K562 (cell line): ENCODE data around the gene RAD1.

ENCODE experiments used
- ATF6 ChIP-seq: sonication (generic); formaldehyde crosslinking; IDR thresholded peaks from 2 replicates; pipeline ENCODE4 v1.4.0; 2020; ENCODE audit warnings: mild to moderate bottlenecking, missing genetic modification reagents
- CTCF ChIP-seq, 3 experiments: IDR thresholded peaks in 2 of 3; conservative IDR thresholded peaks in 1 of 3; 2 replicates each; pipeline ENCODE4 v1.5.1; 2011 to 2012; ENCODE audit warnings: low read length in 3 of 3, mild to moderate bottlenecking in 3 of 3, control low read depth in 2 of 3, improper control_type of control experiment in 1 of 3, inconsistent platforms in 1 of 3, low read depth in 1 of 3, mixed read lengths in 1 of 3, moderate library complexity in 1 of 3; ENCODE audit not compliant: insufficient read depth in 2 of 3
- ELF4 ChIP-seq: fragments of 450-650 bp; formaldehyde crosslinking; IDR thresholded peaks from 2 replicates; pipeline ENCODE4 v1.4.0; 2022; ENCODE audit warnings: missing genetic modification characterization
- PRMT5 ChIP-seq: sonication (generic); formaldehyde crosslinking; IDR thresholded peaks from 2 replicates; pipeline ENCODE4 v1.5.0; 2020; ENCODE audit warnings: missing genetic modification reagents
- REST ChIP-seq, 2 experiments: fragments of 450-650 bp; formaldehyde crosslinking in 1 of 2; IDR thresholded peaks; 2 replicates each; pipeline versions ENCODE4 v1.4.0 to v1.6.1; 2014 to 2020; ENCODE audit warnings: mild to moderate bottlenecking in 2 of 2, borderline replicate concordance in 1 of 2, low read depth in 1 of 2
- ZNF263 ChIP-seq: sonication (generic); formaldehyde crosslinking; IDR thresholded peaks from 2 replicates; pipeline ENCODE4 v1.8.0; 2022; ENCODE audit warnings: mild to moderate bottlenecking, missing genetic modification reagents, borderline replicate concordance

GRCh38 chr5:34891981-34892380 is 23.3 kb downstream of the RAD1 start:
- TF ChIP-seq ZNF263 (no peak), PRMT5 (CRISPR knock-in tag) (no peak), ELF4 (CRISPR knock-in tag) (no peak), REST (IDR thresholded peaks at IDR 0.05; ENCODE audit: borderline replicate concordance) (no peak), REST (CRISPR knock-in tag; IDR thresholded peaks at IDR 0.05; ENCODE audit: low read depth) (no peak), CTCF (IDR thresholded peaks at IDR 0.05 in 2 of 3, conservative IDR thresholded peaks at IDR 0.05 in 1 of 3; ENCODE audit: insufficient read depth in 2 of 3, low read depth in 1 of 3, low read length in 3 of 3) (no peak), ATF6 (CRISPR knock-in tag) (no peak)
